ENCODE measurements around the gene OSBPL7.

Gene OSBPL7, protein sequence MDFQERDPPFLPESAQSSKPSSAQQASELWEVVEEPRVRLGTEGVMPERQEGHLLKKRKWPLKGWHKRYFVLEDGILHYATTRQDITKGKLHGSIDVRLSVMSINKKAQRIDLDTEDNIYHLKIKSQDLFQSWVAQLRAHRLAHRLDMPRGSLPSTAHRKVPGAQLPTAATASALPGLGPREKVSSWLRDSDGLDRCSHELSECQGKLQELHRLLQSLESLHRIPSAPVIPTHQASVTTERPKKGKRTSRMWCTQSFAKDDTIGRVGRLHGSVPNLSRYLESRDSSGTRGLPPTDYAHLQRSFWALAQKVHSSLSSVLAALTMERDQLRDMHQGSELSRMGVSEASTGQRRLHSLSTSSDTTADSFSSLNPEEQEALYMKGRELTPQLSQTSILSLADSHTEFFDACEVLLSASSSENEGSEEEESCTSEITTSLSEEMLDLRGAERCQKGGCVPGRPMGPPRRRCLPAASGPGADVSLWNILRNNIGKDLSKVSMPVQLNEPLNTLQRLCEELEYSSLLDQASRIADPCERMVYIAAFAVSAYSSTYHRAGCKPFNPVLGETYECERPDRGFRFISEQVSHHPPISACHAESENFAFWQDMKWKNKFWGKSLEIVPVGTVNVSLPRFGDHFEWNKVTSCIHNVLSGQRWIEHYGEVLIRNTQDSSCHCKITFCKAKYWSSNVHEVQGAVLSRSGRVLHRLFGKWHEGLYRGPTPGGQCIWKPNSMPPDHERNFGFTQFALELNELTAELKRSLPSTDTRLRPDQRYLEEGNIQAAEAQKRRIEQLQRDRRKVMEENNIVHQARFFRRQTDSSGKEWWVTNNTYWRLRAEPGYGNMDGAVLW

DNA sequence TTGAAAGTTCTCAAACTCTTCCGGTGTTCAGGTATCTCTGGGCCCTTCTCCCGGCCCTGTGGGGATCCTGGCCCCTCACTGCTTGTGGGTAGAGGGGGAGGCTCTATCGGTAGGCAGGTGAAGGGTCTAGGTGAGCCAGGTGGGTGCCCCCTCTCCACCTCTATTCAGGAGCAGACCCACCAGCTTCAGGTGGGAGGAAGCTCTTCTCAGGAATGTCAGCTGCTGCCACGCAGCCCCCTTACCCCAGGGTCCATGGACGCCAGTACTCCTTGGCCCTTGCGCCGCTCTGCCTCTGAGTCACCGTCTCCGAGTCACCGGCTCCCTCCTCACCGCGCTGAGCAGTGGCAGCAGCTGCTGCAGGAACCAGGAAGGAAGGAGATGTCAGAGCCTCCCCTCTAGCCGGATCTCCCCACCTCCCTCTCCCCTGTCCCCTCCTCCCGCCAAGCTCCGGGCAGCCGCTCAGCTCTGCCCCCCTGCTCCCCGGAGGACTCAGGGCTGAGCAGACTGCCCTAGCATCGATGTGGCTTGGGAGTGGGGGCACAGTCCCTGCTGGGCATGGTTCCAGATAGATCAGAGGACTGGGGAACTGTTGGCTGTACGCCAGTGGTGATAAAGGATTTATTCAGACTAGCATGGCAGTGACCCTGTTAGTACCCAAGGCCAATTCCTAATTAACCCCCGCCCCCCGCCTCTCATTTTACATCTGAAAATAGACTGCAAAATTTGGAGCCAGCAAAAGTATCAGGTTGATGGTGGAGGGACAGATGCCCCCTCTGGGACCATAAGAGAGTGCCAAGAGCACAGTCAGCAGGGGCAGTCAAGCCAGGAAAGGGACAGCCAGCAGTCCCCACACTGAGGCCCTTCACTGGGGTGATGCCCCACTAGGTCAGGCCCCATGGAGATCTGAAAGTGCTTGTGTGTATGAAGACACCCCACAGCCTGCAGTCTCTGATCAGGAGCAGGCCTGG, at the start of gene OSBPL7:
Gene OSBPL7 (minus strand): TSS at position 371 of the 968 bp plus-strand sequence. CDS start 1,516 bp downstream, outside the sequence.
- peak; percentile 68 for DNase-seq

DNA sequence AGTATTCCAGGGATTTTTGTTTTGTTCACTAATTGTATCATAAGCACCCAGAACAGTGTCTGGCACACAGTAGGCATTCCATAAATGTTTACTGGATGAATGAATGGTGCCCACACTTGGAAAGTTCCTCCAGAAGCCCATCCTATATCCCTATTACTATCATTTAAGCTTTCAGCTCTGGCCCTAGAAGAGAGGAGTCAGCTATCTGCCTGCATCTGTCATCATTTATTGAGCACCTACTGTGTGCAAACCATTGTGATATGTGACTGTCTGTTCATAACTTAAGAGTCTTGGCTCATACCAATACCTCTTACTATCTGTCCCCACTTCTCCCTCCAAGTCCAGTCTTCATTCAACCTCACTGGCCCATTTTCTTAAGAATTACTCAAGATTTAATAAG, 49.5 kb upstream of the OSBPL7 start:
- no peak for DNase-seq

- DNase-seq = no peak
These were observed 48.5 kb upstream of the OSBPL7 start for GRCh38 chr17:47870056-47870455.

DNA sequence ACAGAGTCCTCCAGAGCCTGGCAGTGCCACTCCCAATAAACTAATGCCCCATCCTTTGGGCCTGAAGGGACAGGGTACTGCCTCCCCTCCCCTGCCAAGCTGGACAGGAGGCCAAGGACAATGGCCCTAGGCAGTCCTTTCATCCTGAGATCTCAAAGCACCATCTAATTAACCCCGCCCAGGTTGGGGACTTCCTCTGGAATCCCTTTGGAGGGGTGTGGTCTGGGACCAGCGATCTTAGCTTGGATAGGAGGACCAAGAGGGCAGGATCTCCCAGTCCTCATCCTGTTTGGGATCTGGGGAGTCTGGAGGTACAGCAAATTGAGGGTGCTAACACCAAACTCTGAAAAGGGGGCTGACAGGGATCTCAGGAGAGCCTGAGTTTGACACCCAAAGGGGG, 47.5 kb upstream of the OSBPL7 start:
- DNase-seq = no peak

DNA sequence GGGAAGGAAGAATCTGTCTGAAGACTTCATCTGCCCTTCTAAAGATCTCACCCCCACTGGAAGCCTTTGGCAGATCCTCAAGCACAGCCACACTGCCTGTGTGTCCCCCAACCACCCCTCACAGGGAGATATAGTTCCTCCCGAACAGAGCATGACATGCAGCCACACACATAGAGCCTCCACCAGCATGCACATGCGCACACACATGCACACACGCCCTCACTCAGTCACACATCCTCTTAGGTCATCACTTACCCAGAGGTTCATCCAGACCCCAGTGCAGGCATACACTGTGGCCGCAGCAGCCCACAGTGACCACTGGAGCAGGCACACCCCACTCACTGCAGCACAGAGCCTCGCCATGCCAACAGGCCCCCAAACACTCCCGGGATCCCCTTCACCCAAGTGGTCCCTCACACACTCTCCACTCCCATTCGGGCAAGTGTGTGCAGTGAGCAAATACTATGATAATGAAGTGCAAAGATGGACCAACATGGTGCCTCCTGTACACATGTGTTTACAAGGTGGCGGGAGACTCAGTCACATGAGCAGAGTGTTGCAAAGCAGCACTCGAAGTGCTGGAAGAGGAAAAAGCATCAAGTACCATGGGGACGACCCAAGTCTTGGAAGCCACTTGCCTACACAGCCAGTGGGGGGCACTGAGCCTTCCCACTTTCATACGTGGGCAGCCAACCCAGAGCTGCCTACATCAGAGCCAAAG, 46.4 kb upstream of the OSBPL7 start:
- DNase-seq = no peak

DNA sequence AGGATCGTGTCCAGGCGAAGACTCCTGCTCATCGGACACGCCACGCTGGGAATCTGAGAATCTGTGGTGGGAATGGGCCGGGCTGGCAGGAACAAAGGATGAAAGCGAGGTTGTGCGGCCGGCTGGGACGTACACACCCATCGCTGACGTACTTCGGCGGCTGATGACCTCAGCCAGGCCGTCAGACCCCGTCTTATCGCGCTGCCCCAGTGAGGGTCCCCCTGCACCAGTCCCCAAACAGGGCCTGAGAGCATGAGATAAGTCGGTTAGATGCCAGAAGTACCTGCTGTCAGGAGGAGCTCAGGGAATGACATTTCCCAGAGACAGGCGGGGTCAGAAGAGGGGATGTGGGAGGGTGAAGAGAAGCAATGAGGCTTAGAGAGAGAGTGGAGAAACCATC, 45.3 kb upstream of the OSBPL7 start:
- no peak for DNase-seq

- DNase-seq = no peak
These were observed 43.2 kb upstream of the OSBPL7 start for GRCh38 chr17:47864791-47865216.

GRCh38 chr17:47862621-47863440, 41.2 kb upstream of the OSBPL7 start:
- DNase-seq = no peak

GRCh38 chr17:47860386-47860785, 38.8 kb upstream of the OSBPL7 start:
- DNase-seq = no peak

DNA sequence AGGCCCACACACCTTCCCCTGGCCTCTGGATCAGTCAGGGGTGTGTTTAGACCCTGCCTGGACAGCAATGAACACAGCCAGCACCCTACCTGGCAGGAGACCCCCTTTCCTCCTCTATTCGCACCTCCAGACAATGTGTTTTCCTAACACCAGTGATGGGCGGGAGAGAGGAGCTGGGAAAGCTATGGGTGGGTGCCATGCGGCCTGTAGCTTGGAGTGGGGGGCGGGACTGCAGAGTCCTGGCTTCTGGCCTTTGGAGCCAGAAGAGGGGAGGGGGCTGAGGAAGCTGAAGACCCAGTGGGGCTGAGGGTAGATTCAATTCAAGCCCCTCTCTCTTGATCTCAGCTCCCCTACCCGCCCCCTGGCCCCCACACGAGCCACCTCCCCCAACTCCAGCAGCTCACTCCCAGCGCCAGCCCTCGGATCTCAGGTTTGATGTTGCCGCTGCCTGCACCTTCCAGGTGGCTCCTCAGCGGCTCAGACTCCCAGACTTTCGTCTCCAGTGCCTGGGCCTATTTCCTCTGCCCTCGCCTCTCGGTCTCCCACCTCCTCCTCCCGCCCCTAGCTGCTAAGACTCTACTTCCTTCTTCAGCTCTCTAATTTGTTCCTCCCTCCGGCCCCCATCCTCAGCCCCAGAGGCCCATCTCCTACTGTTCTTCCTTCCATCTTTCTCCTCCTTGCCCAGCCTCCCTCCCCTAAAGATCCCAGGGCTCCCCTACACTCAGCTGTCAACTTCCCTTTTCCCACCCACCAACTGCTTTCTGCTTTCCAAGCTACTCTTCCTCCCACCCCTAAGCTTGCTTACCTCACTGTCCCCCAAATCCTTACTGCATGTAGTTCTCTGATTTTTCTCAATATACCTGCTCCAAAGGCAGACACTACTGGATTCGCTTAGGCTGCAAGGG, 36.2 kb upstream of the OSBPL7 start:
- no peak for DNase-seq

- no peak for DNase-seq
These were observed 35.2 kb upstream of the OSBPL7 start for GRCh38 chr17:47856830-47857229.

GRCh38 chr17:47855737-47856136, 34.1 kb upstream of the OSBPL7 start:
- DNase-seq = no peak

GRCh38 chr17:47853616-47854015, 32.0 kb upstream of the OSBPL7 start:
- no peak for DNase-seq

- no peak for DNase-seq
These were observed 30.7 kb upstream of the OSBPL7 start for GRCh38 chr17:47852113-47852949.

DNA sequence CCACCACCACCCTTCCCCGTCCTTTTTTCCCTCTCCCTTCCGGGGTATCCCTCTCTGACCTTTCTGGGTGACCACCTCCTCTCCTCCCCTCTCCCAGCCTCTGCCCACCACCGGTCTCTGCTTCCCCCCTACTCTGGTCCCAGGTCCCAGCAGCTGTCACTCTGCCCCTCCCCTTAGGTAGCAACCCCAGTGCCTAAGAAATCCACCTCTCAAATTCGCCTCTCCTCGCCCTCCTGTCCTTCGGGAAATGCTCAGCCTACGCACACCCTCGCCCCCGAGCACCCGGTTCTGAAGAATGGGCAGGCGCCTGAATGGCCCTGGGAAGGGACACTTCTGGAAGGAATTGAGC, 30.1 kb upstream of the OSBPL7 start:
- DNase-seq = no peak

DNA sequence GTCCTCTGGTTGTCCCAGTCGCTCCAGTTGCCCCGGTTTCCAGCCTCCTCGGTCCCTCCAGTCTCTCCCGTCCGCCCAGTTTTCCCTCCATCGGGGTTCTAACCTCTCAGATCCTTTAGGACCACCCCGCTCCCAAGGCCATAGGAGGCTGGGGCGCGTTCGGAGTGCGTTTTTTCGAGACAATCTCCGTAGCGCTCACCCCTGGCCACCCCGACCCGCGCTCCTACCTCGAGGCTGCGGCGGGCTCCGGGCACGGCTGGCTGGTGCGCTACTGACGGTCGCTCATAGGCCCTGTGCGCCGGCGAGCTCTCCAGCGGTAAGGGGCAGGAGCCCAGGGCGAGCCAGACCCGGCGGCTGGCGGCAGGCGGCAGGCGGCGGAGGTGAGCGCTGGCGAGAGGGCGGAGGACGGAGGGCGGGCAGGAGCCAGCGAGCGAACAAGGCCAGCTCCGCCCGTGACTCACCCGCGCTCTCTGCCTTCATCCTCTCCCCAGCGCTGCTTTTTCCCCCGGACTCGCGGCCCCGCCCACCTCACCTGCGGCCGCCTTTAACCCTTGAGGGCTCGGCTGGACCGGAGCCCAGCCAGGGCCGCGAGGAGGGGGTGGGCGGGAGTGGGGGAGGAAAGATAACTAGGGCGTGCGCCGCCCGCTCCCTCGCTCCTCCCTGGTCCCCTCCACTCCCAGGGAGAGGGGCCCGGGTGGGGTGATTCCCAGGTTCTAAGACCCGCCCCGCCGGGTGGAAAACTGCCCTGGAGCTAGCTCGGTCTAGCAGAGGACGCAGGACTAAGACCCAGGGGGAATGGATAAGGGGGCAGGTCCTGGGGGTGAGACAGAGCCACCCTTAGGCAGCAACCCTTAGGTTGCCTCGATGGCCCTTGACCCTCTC, 29.3 kb upstream of the OSBPL7 start, which contains the start of gene SP6:
Gene SP6 (minus strand): TSS at position 472 of the 882 bp plus-strand sequence. CDS start 2,734 bp downstream, outside the sequence.
- DNase-seq = peak; percentile 67

DNA sequence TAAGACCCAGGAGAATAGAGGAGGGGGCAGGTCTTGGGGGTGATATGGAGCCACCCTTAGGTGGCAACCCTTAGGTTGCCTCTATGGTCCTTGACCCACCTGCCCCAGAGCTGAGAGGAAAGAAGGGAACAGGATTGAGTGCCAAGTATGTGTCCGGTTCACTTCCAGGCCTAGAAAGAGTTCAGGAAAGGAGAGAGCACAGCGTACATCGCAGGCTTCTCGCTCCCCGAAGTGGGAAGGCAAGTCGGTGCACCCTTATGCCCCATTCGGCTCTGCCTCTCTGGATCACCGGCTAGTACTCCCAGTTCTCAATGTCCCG, 28.7 kb upstream of the OSBPL7 start:
- DNase-seq = no peak

DNA sequence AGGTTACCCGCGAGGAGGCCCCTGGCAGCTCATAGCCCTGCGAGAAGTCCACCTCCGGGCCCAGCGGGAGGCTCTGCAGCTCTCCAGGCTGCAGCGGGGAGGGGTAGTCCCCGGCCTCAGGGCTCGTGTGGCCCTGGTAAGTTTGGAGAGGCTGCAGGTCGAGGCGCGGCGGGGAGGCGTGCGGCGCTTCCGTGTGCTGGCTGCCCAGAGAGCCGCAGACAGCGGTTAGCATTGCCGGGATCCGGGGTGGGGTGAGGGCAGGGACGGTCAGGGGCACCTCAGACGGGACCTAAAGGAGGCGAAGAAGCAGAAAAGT, 26.6 kb upstream of the OSBPL7 start:
- DNase-seq = no peak

All from stimulated activated naive CD4-positive, alpha-beta T cell treated with Interleukin-2 at 50 U/mL for 16 hours (primary cell).